Left lung (tissue), 10 donors: ENCODE data around the gene PLEKHD1. TPM values are rescaled to one million over a fixed set of nuclear protein-coding genes. Genes with fewer than 3 reads are reported as not detected.

ENCODE experiments used
- ATAC-seq: fragments of 200-7000 bp; cut with Tn5 transposase; one replicate; pipeline ENCODE4 v1.9.1; 2020; ENCODE audit warnings: moderate library complexity
- DNase-seq, 4 donors: peaks; one replicate each; pipeline ENCODE4 v3.0.0-alpha.2; 2013 to 2020
- H3K27ac ChIP-seq, 2 donors: fragments of 200-600 bp; sonication (generic) in 1 of 2; one replicate each; pipeline versions ENCODE4 v1.5.0 to v1.8.0; 2020 to 2021
- H3K27me3 ChIP-seq, 2 donors: fragments of 200-600 bp; sonication (generic) in 1 of 2; one replicate each; pipeline versions ENCODE4 v1.5.0 to v1.8.0; 2020 to 2021
- H3K36me3 ChIP-seq, 2 donors: fragments of 200-600 bp; sonication (generic) in 1 of 2; one replicate each; pipeline versions ENCODE4 v1.5.0 to v1.8.0; 2020 to 2021
- H3K4me1 ChIP-seq, 2 donors: fragments of 200-600 bp; one replicate each; pipeline ENCODE4 v1.8.0; 2021
- H3K4me3 ChIP-seq, 2 donors: fragments of 200-600 bp; sonication (generic) in 1 of 2; one replicate each; pipeline versions ENCODE4 v1.5.0 to v1.8.0; 2020 to 2021; ENCODE audit warnings: mild to moderate bottlenecking in 1 of 2
- H3K9me3 ChIP-seq, 2 donors: fragments of 200-600 bp; sonication (generic) in 1 of 2; one replicate each; pipeline versions ENCODE4 v1.5.0 to v1.8.0; 2020 to 2021
- CTCF ChIP-seq, 2 donors: fragments of 200-600 bp; sonication (generic) in 1 of 2; IDR thresholded peaks; one replicate each; pipeline versions ENCODE4 v1.5.0 to v1.8.0; 2021; ENCODE audit warnings: antibody characterized with exemption in 2 of 2
- intact Hi-C, 2 donors: fragments of 100-400 bp; cut with DNase I; formaldehyde crosslinking; loops; one replicate each; pipeline versions ENCODE4 v1.11.2 to v1.14.2; 2022
- polyA plus RNA-seq, 6 donors: library from polyadenylated mRNA; unstranded; fragments of 120-200 nt; gene quantifications; one replicate each; pipeline ENCODE4 v1.2.1, GENCODE V29; 2013; ENCODE audit not compliant: insufficient read length in 6 of 6
- total RNA-seq, 2 donors: library from RNA; stranded (reverse); fragmentation: NEBNext Ultra II Directional; extraction: Animal tissue kit (Norgen Biotek cat#: 25700); gene quantifications; one replicate each; pipeline ENCODE4 v1.2.1, GENCODE V29; 2021
- donor health status: DM: no; HTN: yes; CAD: no.
- donor health status: DM: no; HTN: no; CAD: no.

The PLEKHD1 gene
- total and polyA plus RNA-seq, 8 donors, result 0.11 to 0.61 (median 0.18) TPM

- Histone ChIP-seq H3K27ac (no peak overlapping the region), H3K4me1 (no peaks in the 10 kb centered on the region), H3K9me3 (no peaks in the 10 kb centered on the region), H3K27me3 (no peaks in the 10 kb centered on the region), H3K4me3 (no peak overlapping the region), H3K36me3 (no peaks in the 10 kb centered on the region)
- no peak for TF ChIP-seq CTCF (IDR thresholded peaks at IDR 0.05)
- no peak for DNase-seq
- intact Hi-C loops, result no loop called here
- peak; percentile 62 for ATAC-seq
Observed at GRCh38 chr14:69506241-69506595, 21.7 kb downstream of the PLEKHD1 start.

- no peak for TF ChIP-seq CTCF (IDR thresholded peaks at IDR 0.05)
- DNase-seq (peak in 1 of 4 donors; percentile 58), ATAC-seq (peak; percentile 91)
- Histone ChIP-seq H3K27me3 (peaks cover 0 to 24% of the 10 kb centered on the region in 2 donors), H3K4me3 (no peak overlapping the region), H3K27ac (no peak overlapping the region), H3K36me3 (no peaks in the 10 kb centered on the region), H3K4me1 (no peaks in the 10 kb centered on the region), H3K9me3 (no peaks in the 10 kb centered on the region)
- intact Hi-C loops, result no loop called here
Observed at GRCh38 chr14:69518289-69519101, 34.0 kb downstream of the PLEKHD1 start.

GRCh38 chr14:69519204-69520100, 34.9 kb downstream of the PLEKHD1 start:
- no peak overlapping the region for H3K4me3 ChIP-seq
- ATAC-seq, result peak; percentile 64
- no peak overlapping the region for H3K27ac ChIP-seq
- no peak for TF ChIP-seq CTCF (IDR thresholded peaks at IDR 0.05)
- H3K9me3 ChIP-seq, result no peaks in the 10 kb centered on the region
- no peaks in the 10 kb centered on the region for H3K36me3 ChIP-seq
- H3K4me1 ChIP-seq, result no peaks in the 10 kb centered on the region
- intact Hi-C loops, result no loop called here
- peaks cover 0 to 18% of the 10 kb centered on the region in 2 donors for H3K27me3 ChIP-seq
- DNase-seq, result no peak

- H3K36me3 ChIP-seq, result no peaks in the 10 kb centered on the region
- H3K27me3 ChIP-seq, result peaks cover 0 to 13% of the 10 kb centered on the region in 2 donors
- ATAC-seq, result no peak
- H3K4me1 ChIP-seq, result no peaks in the 10 kb centered on the region
- intact Hi-C loops, result no loop called here
- TF ChIP-seq CTCF (IDR thresholded peaks at IDR 0.05), result no peak
- no peak overlapping the region for H3K27ac ChIP-seq
- no peak for DNase-seq
- H3K4me3 ChIP-seq, result no peak overlapping the region
- no peaks in the 10 kb centered on the region for H3K9me3 ChIP-seq
Observed at GRCh38 chr14:69522026-69522425, 37.5 kb downstream of the PLEKHD1 start.

GRCh38 chr14:69525896-69526295, 41.4 kb downstream of the PLEKHD1 start:
- TF ChIP-seq CTCF (IDR thresholded peaks at IDR 0.05), result no peak
- intact Hi-C loops, result no loop called here
- H3K27ac ChIP-seq, result no peak overlapping the region
- H3K36me3 ChIP-seq, result no peaks in the 10 kb centered on the region
- DNase-seq (no peak), ATAC-seq (no peak)
- H3K27me3 ChIP-seq, result peaks cover 0 to 13% of the 10 kb centered on the region in 2 donors
- H3K4me3 ChIP-seq, result no peak overlapping the region
- no peaks in the 10 kb centered on the region for H3K9me3 ChIP-seq
- no peaks in the 10 kb centered on the region for H3K4me1 ChIP-seq
